T47D (cell line): Measurements from ENCODE around the gene CHRDL2.

Experiments
- DNase-seq, 2 experiments: peaks; one replicate each; pipeline versions ENCODE4 v3.0.0 to v3.0.0-alpha.2; 2011 to 2012; ENCODE audit warnings: low read depth in 1 of 2, low spot score in 1 of 2
- JUND ChIP-seq: IDR thresholded peaks from 2 replicates; pipeline ENCODE4 v1.6.1; 2012; ENCODE audit warnings: low read depth
- in situ Hi-C: cut with HindIII; loops from 2 replicates; pipeline ENCODE4 v1.10.0; 2016; ENCODE audit warnings: low sequenced_read_pairs, low pct_unique_long_range_greater_than_20kb

Gene CHRDL2

GRCh38 chr11:74717221-74717969 is 13.8 kb downstream of the CHRDL2 start:
- in situ Hi-C loops = no loop called here
- no peak for TF ChIP-seq JUND
- DNase-seq = no peak

GRCh38 chr11:74714904-74715303 is 16.3 kb downstream of the CHRDL2 start:
- DNase-seq = no peak
- no peak for TF ChIP-seq JUND
- in situ Hi-C loops = no loop called here

GRCh38 chr11:74713686-74714085 is 17.5 kb downstream of the CHRDL2 start:
- in situ Hi-C loops = no loop called here

GRCh38 chr11:74710281-74710938 is 20.8 kb downstream of the CHRDL2 start:
- in situ Hi-C loops = no loop called here
- TF ChIP-seq JUND = no peak
- DNase-seq = no peak

More at GRCh38 chr11:74713686-74714085, 17.5 kb downstream of the CHRDL2 start:
- no peak for DNase-seq
- no peak for TF ChIP-seq JUND

- no peak for TF ChIP-seq JUND
- in situ Hi-C loops = no loop called here
- DNase-seq = no peak
These were observed 22.1 kb downstream of the CHRDL2 start for GRCh38 chr11:74709175-74709574.

- TF ChIP-seq JUND = no peak
- DNase-seq = no peak
- in situ Hi-C loops = no loop called here
These were observed 23.4 kb downstream of the CHRDL2 start for GRCh38 chr11:74707602-74708510.

GRCh38 chr11:74707182-74707581 is 24.0 kb downstream of the CHRDL2 start:
- DNase-seq = no peak
- in situ Hi-C loops = no loop called here
- TF ChIP-seq JUND = no peak

GRCh38 chr11:74703211-74703610 is 28.0 kb downstream of the CHRDL2 start:
- no peak for TF ChIP-seq JUND
- DNase-seq = no peak
- in situ Hi-C loops = no loop called here

GRCh38 chr11:74702383-74703007 is 28.7 kb downstream of the CHRDL2 start:
- in situ Hi-C loops = no loop called here
- no peak for TF ChIP-seq JUND
- peak; percentile 79 to 80 for DNase-seq

GRCh38 chr11:74701351-74701750 is 29.9 kb downstream of the CHRDL2 start:
- peak in 1 of 2 experiments; percentile 41 for DNase-seq

GRCh38 chr11:74699615-74700396 is 31.4 kb downstream of the CHRDL2 start:
- TF ChIP-seq JUND = no peak
- DNase-seq = no peak
- in situ Hi-C loops = no loop called here

More at GRCh38 chr11:74701351-74701750, 29.9 kb downstream of the CHRDL2 start:
- in situ Hi-C loops = no loop called here
- TF ChIP-seq JUND = no peak
